Panc1 (cell line): Measurements from ENCODE around the gene TAB2. TPM values are rescaled to one million over a fixed set of nuclear protein-coding genes. Genes with fewer than 3 reads are reported as not detected.

Experiments
- ATAC-seq: fragments of 200-7000 bp; cut with Tn5 transposase; 2 replicates; pipeline ENCODE4 v1.9.1; 2020; ENCODE audit warnings: mild to moderate bottlenecking, moderate library complexity
- BruUV-seq: library from RNA; stranded (reverse); fragments of 400-500 nt; replicated peaks from 2 replicates; lab custom pipeline; 2021; lab: Mats Ljungman, UMichigan
- CTCF ChIA-PET: fragments of 300-600 bp; sonication (Branson Sonifier 250); formaldehyde crosslinking; loops from one replicate; lab custom pipeline; 2022; ENCODE audit warnings: antibody characterized with exemption; lab: Charles Lee
- POLR2A ChIA-PET: fragments of 300-600 bp; sonication (Branson Sonifier 250); formaldehyde crosslinking; loops from one replicate; lab custom pipeline; 2022; ENCODE audit warnings: antibody characterized with exemption; lab: Charles Lee
- DNase-seq: peaks from one replicate; pipeline ENCODE4 v3.0.0-alpha.2; 2010; ENCODE audit warnings: low read depth, low spot score
- H3K27ac ChIP-seq: 2 replicates; pipeline ENCODE4 v1.5.1; 2011; ENCODE audit warnings: mild to moderate bottlenecking, low read length, inconsistent platforms
- H3K27me3 ChIP-seq: fragments of 200-500 bp; sonication (Bioruptor generic); 2 replicates; pipeline ENCODE4 v1.6.0; 2014; ENCODE audit warnings: low read length, inconsistent platforms; ENCODE audit not compliant: control insufficient read depth, insufficient read depth
- H3K36me3 ChIP-seq: fragments of 200-500 bp; sonication (Bioruptor generic); 2 replicates; pipeline ENCODE4 v1.5.1; 2014; ENCODE audit warnings: inconsistent platforms, mild to moderate bottlenecking, low read length, moderate library complexity; ENCODE audit not compliant: control insufficient read depth, insufficient read depth
- H3K4me1 ChIP-seq: 2 replicates; pipeline ENCODE4 v1.5.1; 2011; ENCODE audit warnings: inconsistent platforms, mild to moderate bottlenecking, low read length, moderate library complexity; ENCODE audit not compliant: control insufficient read depth, insufficient read depth
- H3K4me3 ChIP-seq, 2 experiments: 2 replicates each; pipeline ENCODE4 v1.5.1; 2011 to 2012; ENCODE audit warnings: low read depth in 2 of 2, low read length in 2 of 2, mild to moderate bottlenecking in 2 of 2, inconsistent platforms in 1 of 2, moderate library complexity in 1 of 2
- H3K9me3 ChIP-seq: fragments of 200-500 bp; sonication (Bioruptor generic); 2 replicates; pipeline ENCODE4 v1.5.1; 2014; ENCODE audit warnings: low read depth, mild to moderate bottlenecking, inconsistent platforms, low read length, moderate library complexity; ENCODE audit not compliant: control insufficient read depth, insufficient read depth
- POLR2AphosphoS5 ChIP-seq: IDR thresholded peaks from 2 replicates; pipeline ENCODE4 v1.6.1; 2012; ENCODE audit warnings: mild to moderate bottlenecking, low read depth, low read length, moderate library complexity
- SIN3A ChIP-seq: IDR thresholded peaks from 2 replicates; pipeline ENCODE4 v1.6.1; 2012; ENCODE audit warnings: low read depth, mild to moderate bottlenecking, low read length, moderate library complexity, borderline replicate concordance; ENCODE audit not compliant: insufficient read depth
- TCF7L2 ChIP-seq: IDR thresholded peaks from 2 replicates; pipeline ENCODE4 v1.6.1; 2011; ENCODE audit warnings: mild to moderate bottlenecking, low read depth, low read length, inconsistent platforms
- in situ Hi-C: cut with HindIII; loops from 2 replicates; pipeline ENCODE4 v1.10.0; 2016; ENCODE audit warnings: low sequenced_read_pairs, low pct_unique_long_range_greater_than_20kb
- intact Hi-C: fragments of 100-400 bp; cut with micrococcal nuclease; formaldehyde crosslinking; loops from one replicate; pipeline ENCODE4 v1.10.0; 2022; ENCODE audit not compliant: unreplicated experiment
- total RNA-seq: library from RNA; stranded (reverse); gene quantifications from one replicate; pipeline ENCODE4 v1.2.1, GENCODE V29; 2021; ENCODE audit not compliant: unreplicated experiment
- TF ChIP-seq, protein P1 (sequence below), 2 experiments: IDR thresholded peaks; 2 replicates each; pipeline ENCODE4 v1.6.1; 2011 to 2012; ENCODE audit warnings: low read depth in 2 of 2, control low read depth in 1 of 2, low read length in 1 of 2, mild to moderate bottlenecking in 1 of 2, moderate library complexity in 1 of 2; ENCODE audit not compliant: insufficient read depth in 1 of 2
- TF ChIP-seq, protein P2 (sequence below): fragments of 450-650 bp; IDR thresholded peaks from 2 replicates; pipeline ENCODE4 v1.5.1; 2017; ENCODE audit warnings: mild to moderate bottlenecking

TAB2 gene
- total RNA-seq, 1 experiment from 2014 or later, result 47.2 TPM

DNA sequence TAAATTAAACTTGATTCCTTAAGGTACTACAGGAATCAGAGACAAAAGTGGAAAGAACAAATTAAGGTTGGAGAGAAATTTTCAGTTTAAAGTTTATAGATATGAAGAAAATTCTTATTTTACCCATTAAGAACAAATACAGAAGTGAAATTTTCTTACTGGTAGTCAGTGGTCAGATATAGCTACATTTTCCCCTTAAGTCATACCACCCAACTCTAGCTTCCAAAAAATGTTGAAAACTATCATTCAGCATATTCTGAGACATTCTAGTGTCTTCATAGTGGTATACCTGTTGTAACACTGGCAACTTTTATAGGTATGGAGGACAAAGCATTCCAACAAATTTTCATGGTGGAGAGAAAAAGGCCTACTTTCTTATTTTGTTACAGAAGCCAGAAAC is 67.0 kb downstream of the TAB2 start:
- Histone ChIP-seq H3K27me3 (no peaks in the 10 kb centered on the region), H3K27ac (no peak overlapping the region), H3K4me1 (no peaks in the 10 kb centered on the region), H3K4me3 (no peak overlapping the region), H3K9me3 (no peaks in the 10 kb centered on the region), H3K36me3 (peaks cover 4% of the 10 kb centered on the region; the same call in 1 of the 2 replicates)
- ChIA-PET CTCF (no interaction called here), POLR2A (no interaction called here)
- TF ChIP-seq POLR2AphosphoS5 (no peak), SIN3A (no peak), TCF7L2 (no peak)
- TF ChIP-seq, protein P1, sequence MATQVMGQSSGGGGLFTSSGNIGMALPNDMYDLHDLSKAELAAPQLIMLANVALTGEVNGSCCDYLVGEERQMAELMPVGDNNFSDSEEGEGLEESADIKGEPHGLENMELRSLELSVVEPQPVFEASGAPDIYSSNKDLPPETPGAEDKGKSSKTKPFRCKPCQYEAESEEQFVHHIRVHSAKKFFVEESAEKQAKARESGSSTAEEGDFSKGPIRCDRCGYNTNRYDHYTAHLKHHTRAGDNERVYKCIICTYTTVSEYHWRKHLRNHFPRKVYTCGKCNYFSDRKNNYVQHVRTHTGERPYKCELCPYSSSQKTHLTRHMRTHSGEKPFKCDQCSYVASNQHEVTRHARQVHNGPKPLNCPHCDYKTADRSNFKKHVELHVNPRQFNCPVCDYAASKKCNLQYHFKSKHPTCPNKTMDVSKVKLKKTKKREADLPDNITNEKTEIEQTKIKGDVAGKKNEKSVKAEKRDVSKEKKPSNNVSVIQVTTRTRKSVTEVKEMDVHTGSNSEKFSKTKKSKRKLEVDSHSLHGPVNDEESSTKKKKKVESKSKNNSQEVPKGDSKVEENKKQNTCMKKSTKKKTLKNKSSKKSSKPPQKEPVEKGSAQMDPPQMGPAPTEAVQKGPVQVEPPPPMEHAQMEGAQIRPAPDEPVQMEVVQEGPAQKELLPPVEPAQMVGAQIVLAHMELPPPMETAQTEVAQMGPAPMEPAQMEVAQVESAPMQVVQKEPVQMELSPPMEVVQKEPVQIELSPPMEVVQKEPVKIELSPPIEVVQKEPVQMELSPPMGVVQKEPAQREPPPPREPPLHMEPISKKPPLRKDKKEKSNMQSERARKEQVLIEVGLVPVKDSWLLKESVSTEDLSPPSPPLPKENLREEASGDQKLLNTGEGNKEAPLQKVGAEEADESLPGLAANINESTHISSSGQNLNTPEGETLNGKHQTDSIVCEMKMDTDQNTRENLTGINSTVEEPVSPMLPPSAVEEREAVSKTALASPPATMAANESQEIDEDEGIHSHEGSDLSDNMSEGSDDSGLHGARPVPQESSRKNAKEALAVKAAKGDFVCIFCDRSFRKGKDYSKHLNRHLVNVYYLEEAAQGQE (IDR thresholded peaks at IDR 0.05; ENCODE audit: insufficient read depth in 1 of 2, low read depth in 2 of 2, low read length in 1 of 2), result no peak
- TF ChIP-seq, protein P2, sequence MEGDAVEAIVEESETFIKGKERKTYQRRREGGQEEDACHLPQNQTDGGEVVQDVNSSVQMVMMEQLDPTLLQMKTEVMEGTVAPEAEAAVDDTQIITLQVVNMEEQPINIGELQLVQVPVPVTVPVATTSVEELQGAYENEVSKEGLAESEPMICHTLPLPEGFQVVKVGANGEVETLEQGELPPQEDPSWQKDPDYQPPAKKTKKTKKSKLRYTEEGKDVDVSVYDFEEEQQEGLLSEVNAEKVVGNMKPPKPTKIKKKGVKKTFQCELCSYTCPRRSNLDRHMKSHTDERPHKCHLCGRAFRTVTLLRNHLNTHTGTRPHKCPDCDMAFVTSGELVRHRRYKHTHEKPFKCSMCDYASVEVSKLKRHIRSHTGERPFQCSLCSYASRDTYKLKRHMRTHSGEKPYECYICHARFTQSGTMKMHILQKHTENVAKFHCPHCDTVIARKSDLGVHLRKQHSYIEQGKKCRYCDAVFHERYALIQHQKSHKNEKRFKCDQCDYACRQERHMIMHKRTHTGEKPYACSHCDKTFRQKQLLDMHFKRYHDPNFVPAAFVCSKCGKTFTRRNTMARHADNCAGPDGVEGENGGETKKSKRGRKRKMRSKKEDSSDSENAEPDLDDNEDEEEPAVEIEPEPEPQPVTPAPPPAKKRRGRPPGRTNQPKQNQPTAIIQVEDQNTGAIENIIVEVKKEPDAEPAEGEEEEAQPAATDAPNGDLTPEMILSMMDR, result no peak
- no peak for DNase-seq
- intact Hi-C loops, result no loop called here
- no peak for ATAC-seq
- no TSS peak for BruUV-seq
- in situ Hi-C loops, result no loop called here

DNA sequence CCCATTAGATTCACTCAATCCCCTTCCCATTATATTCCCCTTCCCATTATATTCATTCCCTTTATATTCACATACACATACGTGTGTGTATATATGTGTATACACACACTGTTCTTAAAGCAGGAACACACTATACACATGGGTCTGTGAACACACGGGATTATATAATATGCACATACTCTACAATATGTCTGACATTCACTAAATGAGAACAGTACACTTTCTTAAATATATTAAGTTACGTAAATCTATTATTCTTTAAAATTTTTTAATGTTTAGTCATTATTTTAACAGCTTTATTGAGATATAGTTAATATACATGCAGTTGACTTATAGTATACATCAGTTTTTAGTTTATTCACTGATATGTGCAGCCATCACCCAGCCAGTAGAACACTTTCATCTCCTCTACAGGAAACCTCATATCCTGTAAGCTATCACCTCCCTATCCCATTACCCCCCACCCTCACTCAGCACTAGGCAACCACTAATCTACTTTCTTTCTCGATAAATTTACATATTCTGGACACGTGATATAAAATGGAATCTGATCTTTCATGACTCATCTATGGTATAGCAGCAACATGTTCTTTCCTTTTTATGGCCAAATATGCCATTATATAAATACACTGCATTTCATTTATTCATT is 68.6 kb downstream of the TAB2 start:
- intact Hi-C loops, result no loop called here
- H3K4me3 ChIP-seq, result no peak overlapping the region
- TF ChIP-seq, protein P2, result no peak
- TF ChIP-seq SIN3A, result no peak
- no peak for TF ChIP-seq POLR2AphosphoS5
- TF ChIP-seq, protein P1 (IDR thresholded peaks at IDR 0.05; ENCODE audit: insufficient read depth in 1 of 2, low read depth in 2 of 2, low read length in 1 of 2), result no peak
- no peak for TF ChIP-seq TCF7L2
- ChIA-PET POLR2A (no interaction called here), CTCF (no interaction called here)
- no peak for DNase-seq
- in situ Hi-C loops, result no loop called here
- no peaks in the 10 kb centered on the region for H3K27me3 ChIP-seq
- no peak overlapping the region for H3K27ac ChIP-seq
- H3K4me1 ChIP-seq, result no peaks in the 10 kb centered on the region
- ATAC-seq, result no peak
- no peaks in the 10 kb centered on the region for H3K9me3 ChIP-seq
- H3K36me3 ChIP-seq, result no peaks in the 10 kb centered on the region
- BruUV-seq, result no TSS peak
